ENCODE measurements around the gene CEACAM20.
"Not testable (repeated sequence)": the region's sequence is repeated elsewhere in the genome, so short reads cannot be mapped to it uniquely, and the experiment has no call there.

Gene CEACAM20

GRCh38 chr19:44529536-44529935 is at the start of gene CEACAM20:
Gene CEACAM20, minus strand, starts transcription at chr19:44529675. Its CDS starts 166 bp downstream, at chr19:44529509.
- no peak within 1 kb of the TSS for H3K9ac ChIP-seq (ENCODE audit: low read depth, low read length)
- no peaks in the 10 kb centered on the region for H3K9me3 ChIP-seq (ENCODE audit: control insufficient read depth, insufficient read depth, low read length)
- no peaks in the 10 kb centered on the region for H3K4me1 ChIP-seq (ENCODE audit: insufficient read depth, low read length)
- H3K36me3 ChIP-seq (ENCODE audit: insufficient read depth, low read length): no peaks in the 10 kb centered on the region

GRCh38 chr19:44577566-44577874 is 48.0 kb upstream of the CEACAM20 start:
- Histone ChIP-seq H3K9ac (ENCODE audit: low read depth, low read length) (no peak overlapping the region), H3K36me3 (ENCODE audit: insufficient read depth, low read length) (no peaks in the 10 kb centered on the region), H3K4me1 (ENCODE audit: insufficient read depth, low read length) (no peaks in the 10 kb centered on the region; the same call in 1 of the 2 replicates), H3K9me3 (ENCODE audit: control insufficient read depth, insufficient read depth, low read length) (no peaks in the 10 kb centered on the region)

DNA sequence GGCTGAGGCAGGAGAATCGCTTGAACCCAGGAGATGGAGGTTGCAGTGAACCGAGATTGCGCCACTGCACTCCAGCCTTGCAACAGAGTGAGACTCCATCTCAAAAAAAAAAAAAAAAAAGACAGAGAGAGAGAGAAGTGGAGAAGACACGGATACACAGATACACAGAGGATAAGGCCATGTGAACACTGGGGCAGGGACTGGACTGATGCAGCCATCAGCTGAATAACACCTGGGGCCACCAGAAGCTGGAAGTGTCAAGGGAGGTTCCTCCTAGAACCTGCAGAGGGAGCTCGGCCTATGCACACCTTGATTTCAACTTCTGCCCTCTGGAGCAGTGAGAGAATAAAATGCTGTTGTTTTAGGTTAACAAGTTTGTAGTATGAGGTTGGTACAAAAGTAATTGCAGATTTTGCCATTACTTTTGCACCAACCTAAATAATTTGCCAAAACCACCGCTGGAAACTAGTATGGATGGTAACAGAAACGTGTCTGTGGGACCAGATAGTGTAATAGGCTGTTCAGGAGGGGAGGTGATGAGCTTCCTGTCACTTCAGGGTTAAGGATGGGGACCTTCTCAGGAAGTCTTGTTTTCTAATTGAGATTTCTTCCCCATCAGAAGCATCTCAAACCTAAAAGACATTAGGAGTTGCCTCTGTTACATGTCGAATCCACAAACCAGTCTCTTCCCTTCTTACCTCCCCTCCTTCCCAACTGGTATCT is 47.5 kb upstream of the CEACAM20 start:
- H3K4me1 ChIP-seq (ENCODE audit: insufficient read depth, low read length): no peaks in the 10 kb centered on the region; the same call in 1 of the 2 replicates
- no peaks in the 10 kb centered on the region for H3K36me3 ChIP-seq (ENCODE audit: insufficient read depth, low read length)

DNA sequence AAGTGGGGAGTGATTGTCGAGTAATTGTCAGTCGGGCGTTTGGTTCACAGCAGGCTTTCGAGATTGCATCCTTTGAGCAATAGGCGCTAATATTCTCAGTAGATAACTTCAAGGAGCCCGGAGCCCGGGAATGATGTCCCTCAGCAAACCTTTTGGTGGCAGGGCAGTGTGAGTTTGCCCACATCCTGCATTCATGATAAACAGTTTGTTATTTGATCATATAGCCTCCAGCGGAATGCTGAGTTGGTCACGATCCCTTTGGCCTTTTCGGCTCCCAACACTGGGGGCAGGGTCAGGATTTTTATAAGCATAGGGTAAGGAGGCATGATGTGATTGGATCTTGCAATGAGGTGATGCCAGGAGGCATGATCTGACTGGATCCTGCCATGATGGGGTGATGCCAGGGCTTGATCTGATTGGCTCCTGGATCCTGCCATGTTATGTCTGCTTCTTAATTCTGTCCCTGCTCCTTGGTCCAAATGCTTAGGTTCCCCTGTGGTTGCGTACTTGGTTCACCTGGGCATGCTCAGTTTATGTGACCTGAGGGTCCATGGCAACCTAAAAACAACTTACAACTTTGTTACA is 45.7 kb upstream of the CEACAM20 start:
- no peaks in the 10 kb centered on the region; the same call in 1 of the 2 replicates for H3K4me1 ChIP-seq (ENCODE audit: insufficient read depth, low read length)
- no peaks in the 10 kb centered on the region for H3K9me3 ChIP-seq (ENCODE audit: control insufficient read depth, insufficient read depth, low read length)
- H3K36me3 ChIP-seq (ENCODE audit: insufficient read depth, low read length): no peaks in the 10 kb centered on the region
- H3K9ac ChIP-seq (ENCODE audit: low read depth, low read length): no peak overlapping the region

More for the DNA sequence above, 47.5 kb upstream of the CEACAM20 start:
- Histone ChIP-seq H3K9ac (ENCODE audit: low read depth, low read length) (no peak overlapping the region), H3K9me3 (ENCODE audit: control insufficient read depth, insufficient read depth, low read length) (no peaks in the 10 kb centered on the region)

DNA sequence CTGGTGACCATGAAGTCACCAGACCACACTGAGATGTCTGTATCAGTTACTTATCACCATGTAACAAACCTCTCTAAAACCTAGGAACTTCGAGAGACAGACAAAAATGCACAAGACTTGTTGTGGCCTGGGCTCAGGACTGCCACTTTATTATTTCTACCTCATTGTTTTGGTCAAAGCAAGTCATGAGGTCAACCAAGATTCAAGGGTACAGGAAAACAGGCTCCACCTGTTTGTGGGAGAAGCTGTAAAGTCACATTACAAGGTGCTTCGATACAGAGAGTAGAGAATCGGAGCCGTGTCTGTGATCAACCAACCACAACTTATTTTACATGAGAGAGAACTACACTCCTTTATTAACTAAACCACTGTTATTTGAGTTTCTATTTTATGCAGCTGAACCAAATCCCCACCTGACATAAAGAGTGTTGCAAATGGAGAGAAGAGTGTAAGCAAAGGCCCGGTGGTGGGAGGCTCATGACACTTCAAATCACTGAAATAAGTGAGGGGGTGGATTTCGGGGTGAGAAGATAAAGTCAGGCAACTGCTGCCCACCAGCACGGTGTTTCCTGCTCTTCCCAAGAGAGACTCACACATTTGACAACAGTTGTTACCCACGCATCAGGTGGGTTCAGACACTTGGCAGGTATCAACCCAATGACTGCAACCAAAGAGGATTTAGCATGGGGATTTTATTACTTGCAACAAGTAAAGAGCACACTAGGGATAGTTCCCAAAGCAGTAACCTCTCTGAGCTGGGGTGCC is 44.9 kb upstream of the CEACAM20 start:
- Histone ChIP-seq H3K9ac (ENCODE audit: low read depth, low read length) (no peak overlapping the region), H3K9me3 (ENCODE audit: control insufficient read depth, insufficient read depth, low read length) (no peaks in the 10 kb centered on the region), H3K4me1 (ENCODE audit: insufficient read depth, low read length) (no peaks in the 10 kb centered on the region; the same call in 1 of the 2 replicates), H3K36me3 (ENCODE audit: insufficient read depth, low read length) (no peaks in the 10 kb centered on the region)

DNA sequence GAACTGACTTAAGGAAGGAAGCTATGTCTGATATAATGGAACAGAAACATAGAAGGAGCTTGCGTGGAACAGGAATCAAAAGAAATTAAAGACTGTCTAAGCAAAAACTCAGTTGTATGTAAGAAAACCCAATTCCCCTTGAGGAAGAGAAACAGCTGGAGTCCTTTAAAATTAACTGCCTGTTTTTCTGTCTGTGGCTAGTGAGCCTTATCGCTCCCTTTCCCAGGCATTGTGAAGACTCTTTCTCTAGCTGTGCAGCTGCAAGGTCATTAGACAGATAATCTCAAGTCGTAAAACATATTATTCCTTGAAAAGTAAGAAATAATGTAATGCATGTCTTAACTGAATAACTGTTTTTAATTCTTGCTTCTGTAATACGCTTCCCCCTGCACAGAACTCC is 44.2 kb upstream of the CEACAM20 start:
- Histone ChIP-seq H3K9me3 (ENCODE audit: control insufficient read depth, insufficient read depth, low read length) (no peaks in the 10 kb centered on the region), H3K36me3 (ENCODE audit: insufficient read depth, low read length) (no peaks in the 10 kb centered on the region), H3K4me1 (ENCODE audit: insufficient read depth, low read length) (no peaks in the 10 kb centered on the region; the same call in 1 of the 2 replicates), H3K9ac (ENCODE audit: low read depth, low read length) (no peak overlapping the region)

DNA sequence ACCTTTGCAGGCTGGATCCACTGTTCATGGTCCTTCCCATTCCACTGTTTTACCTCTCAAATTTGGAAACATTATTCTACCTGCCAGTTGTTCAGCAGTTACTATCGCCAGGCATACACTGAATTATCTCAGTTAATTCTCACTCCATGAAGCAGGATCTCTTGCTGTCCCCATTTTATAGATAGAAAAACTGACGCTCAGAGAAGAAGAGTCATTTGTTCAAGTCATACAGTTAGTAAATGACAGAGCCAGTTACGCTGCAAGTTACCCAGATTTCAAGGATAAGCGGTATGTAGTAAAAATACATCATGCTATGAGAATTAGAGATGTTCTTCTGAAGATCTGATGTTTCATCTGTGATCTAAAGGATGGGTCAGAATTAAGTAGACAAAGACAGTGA is 43.7 kb upstream of the CEACAM20 start:
- H3K9ac ChIP-seq (ENCODE audit: low read depth, low read length): no peak overlapping the region
- H3K4me1 ChIP-seq (ENCODE audit: insufficient read depth, low read length): no peaks in the 10 kb centered on the region; the same call in 1 of the 2 replicates
- H3K36me3 ChIP-seq (ENCODE audit: insufficient read depth, low read length): no peaks in the 10 kb centered on the region
- no peaks in the 10 kb centered on the region for H3K9me3 ChIP-seq (ENCODE audit: control insufficient read depth, insufficient read depth, low read length)

- no peaks in the 10 kb centered on the region for H3K4me1 ChIP-seq (ENCODE audit: insufficient read depth, low read length)
- no peaks in the 10 kb centered on the region for H3K36me3 ChIP-seq (ENCODE audit: insufficient read depth, low read length)
- no peak overlapping the region for H3K9ac ChIP-seq (ENCODE audit: low read depth, low read length)
- H3K9me3 ChIP-seq (ENCODE audit: control insufficient read depth, insufficient read depth, low read length): no peaks in the 10 kb centered on the region
Observed at GRCh38 chr19:44572581-44572900, 43.1 kb upstream of the CEACAM20 start.

- Histone ChIP-seq H3K9ac (ENCODE audit: low read depth, low read length) (no peak overlapping the region), H3K4me1 (ENCODE audit: insufficient read depth, low read length) (no peaks in the 10 kb centered on the region), H3K9me3 (ENCODE audit: control insufficient read depth, insufficient read depth, low read length) (no peaks in the 10 kb centered on the region), H3K36me3 (ENCODE audit: insufficient read depth, low read length) (no peaks in the 10 kb centered on the region)
Observed at GRCh38 chr19:44571830-44572580, 42.5 kb upstream of the CEACAM20 start.

DNA sequence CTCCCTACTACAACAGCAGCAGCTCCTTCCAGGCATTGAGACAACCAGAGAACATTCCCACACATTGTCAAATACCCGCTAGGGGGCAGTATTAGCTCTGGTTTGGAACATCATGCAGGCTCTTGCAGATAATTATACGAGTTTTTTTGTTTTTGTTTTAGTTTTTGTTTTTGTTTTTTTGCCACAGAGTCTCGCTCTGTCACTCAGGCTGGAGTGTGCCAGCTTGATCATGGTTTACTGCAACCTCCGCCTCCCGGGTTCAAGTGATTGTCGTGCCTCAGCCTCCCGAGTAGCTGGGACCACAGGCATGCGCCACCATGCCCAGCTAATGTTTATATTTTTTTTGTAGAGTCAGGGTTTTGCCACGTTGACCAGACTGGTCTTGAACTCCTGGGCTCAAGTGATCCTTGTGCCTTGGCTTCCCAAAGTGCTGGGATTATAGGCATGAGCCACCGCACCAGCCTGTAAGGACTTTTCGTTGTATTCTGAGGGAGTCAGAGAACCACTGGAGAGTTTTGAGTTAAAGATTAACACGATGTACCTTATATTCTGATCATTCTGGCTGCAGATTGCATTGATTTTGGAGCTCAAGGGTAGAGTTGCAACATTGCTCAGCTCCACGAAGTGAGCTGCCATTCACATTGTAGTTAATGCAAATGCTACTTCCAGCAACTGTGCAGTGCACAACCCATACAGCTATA is 41.7 kb upstream of the CEACAM20 start:
- H3K4me1 ChIP-seq (ENCODE audit: insufficient read depth, low read length): no peaks in the 10 kb centered on the region
- no peaks in the 10 kb centered on the region for H3K36me3 ChIP-seq (ENCODE audit: insufficient read depth, low read length)
- H3K9me3 ChIP-seq (ENCODE audit: control insufficient read depth, insufficient read depth, low read length): no peaks in the 10 kb centered on the region
- H3K9ac ChIP-seq (ENCODE audit: low read depth, low read length): no peak overlapping the region

GRCh38 chr19:44570603-44570983 is 41.1 kb upstream of the CEACAM20 start:
- no peaks in the 10 kb centered on the region for H3K36me3 ChIP-seq (ENCODE audit: insufficient read depth, low read length)
- H3K4me1 ChIP-seq (ENCODE audit: insufficient read depth, low read length): no peaks in the 10 kb centered on the region
- no peak overlapping the region for H3K9ac ChIP-seq (ENCODE audit: low read depth, low read length)
- H3K9me3 ChIP-seq (ENCODE audit: control insufficient read depth, insufficient read depth, low read length): no peaks in the 10 kb centered on the region

DNA sequence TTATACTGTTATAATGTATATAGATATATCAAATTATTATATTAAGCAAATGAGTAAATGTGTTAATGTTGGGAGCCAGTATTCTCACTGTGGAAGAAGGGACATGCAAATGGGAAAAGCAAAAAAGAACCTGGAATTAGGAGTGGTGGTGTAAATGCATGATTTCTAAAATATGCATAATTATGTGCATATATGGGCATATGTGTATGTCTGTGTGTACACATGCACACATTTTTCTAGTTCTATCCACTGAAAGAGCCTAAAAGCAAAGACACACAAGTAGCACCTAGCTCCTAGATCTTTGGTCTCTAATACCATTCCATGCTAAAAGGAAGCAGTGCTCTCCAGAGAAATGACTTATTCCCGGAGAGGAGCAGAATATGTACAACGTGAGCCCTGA is 38.3 kb upstream of the CEACAM20 start:
- Histone ChIP-seq H3K9ac (ENCODE audit: low read depth, low read length) (no peak overlapping the region), H3K4me1 (ENCODE audit: insufficient read depth, low read length) (no peaks in the 10 kb centered on the region), H3K9me3 (ENCODE audit: control insufficient read depth, insufficient read depth, low read length) (no peaks in the 10 kb centered on the region), H3K36me3 (ENCODE audit: insufficient read depth, low read length) (no peaks in the 10 kb centered on the region)

- no peak overlapping the region for H3K9ac ChIP-seq (ENCODE audit: low read depth, low read length)
- H3K9me3 ChIP-seq (ENCODE audit: control insufficient read depth, insufficient read depth, low read length): no peaks in the 10 kb centered on the region
- H3K36me3 ChIP-seq (ENCODE audit: insufficient read depth, low read length): no peaks in the 10 kb centered on the region
- H3K4me1 ChIP-seq (ENCODE audit: insufficient read depth, low read length): no peaks in the 10 kb centered on the region
Observed at GRCh38 chr19:44566984-44567383, 37.5 kb upstream of the CEACAM20 start.

DNA sequence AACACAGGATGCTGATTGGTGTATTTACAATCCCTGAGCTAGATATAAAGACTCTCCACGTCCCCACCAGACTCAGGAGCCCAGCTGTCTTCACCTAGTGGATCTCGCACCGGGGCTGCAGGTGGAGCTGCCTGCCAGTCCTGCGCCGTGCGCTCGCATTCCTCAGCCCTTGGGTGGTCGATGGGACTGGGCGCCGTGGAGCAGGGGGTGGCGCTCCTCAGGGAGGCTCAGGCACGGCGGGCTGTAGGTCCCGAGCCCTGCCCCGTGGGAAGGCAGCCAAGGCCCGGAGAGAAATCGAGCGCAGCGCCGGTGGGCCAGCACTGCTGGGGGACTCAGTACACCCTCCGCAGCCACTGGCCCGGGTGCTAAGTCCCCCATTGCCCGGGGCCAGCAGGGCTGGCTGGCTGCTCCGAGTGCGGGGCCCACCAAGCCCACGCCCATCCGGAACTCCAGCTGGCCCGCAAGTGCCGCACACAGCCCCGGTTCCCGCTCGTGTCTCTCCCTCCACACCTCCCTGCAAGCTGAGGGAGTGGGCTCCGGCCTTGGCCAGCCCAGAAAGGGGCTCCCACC is 33.7 kb upstream of the CEACAM20 start:
- not testable (repeated sequence) for H3K36me3 ChIP-seq (ENCODE audit: insufficient read depth, low read length); H3K9ac ChIP-seq (ENCODE audit: low read depth, low read length); H3K9me3 ChIP-seq (ENCODE audit: control insufficient read depth, insufficient read depth, low read length); H3K4me1 ChIP-seq (ENCODE audit: insufficient read depth, low read length)
